Lower leg skin (tissue), 3 donors: ENCODE data around the gene SPDYE2.
"Not testable (repeated sequence)": the region's sequence is repeated elsewhere in the genome, so short reads cannot be mapped to it uniquely, and the experiment has no call there.

Experiments
- POLR2A ChIP-seq, 2 donors: fragments of 450-650 bp; IDR thresholded peaks; one replicate each; pipeline ENCODE4 v1.6.1; 2016 to 2017; ENCODE audit warnings: antibody characterized with exemption in 2 of 2, mild to moderate bottlenecking in 1 of 2, moderate library complexity in 1 of 2
- TF ChIP-seq, protein P1 (sequence below), 3 donors: fragments of 450-650 bp; IDR thresholded peaks; one replicate each; pipeline ENCODE4 v1.5.1; 2016; ENCODE audit warnings: antibody characterized with exemption in 3 of 3, mild to moderate bottlenecking in 3 of 3, moderate library complexity in 2 of 3

DNA sequence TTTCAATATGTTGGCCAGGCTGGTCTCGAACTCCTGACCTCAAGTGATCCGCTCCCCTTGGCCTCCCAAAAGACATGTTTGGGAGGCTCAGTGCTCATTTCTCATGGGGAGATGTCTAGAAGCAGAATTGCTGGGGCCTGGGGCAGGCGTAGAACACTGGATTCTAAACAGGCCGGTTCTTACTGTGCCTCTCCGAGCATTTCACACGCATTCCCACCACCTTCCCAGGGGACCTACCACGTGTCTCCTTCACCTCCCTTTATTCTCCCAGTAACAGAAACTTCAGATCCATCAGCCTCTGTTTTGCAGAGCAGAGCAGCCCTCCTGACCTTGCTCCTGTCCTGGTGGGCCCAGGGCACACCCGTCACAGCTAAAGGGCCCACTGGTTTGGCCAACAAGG lies 23.8 kb upstream of the SPDYE2 start:
- TF ChIP-seq, protein P1, sequence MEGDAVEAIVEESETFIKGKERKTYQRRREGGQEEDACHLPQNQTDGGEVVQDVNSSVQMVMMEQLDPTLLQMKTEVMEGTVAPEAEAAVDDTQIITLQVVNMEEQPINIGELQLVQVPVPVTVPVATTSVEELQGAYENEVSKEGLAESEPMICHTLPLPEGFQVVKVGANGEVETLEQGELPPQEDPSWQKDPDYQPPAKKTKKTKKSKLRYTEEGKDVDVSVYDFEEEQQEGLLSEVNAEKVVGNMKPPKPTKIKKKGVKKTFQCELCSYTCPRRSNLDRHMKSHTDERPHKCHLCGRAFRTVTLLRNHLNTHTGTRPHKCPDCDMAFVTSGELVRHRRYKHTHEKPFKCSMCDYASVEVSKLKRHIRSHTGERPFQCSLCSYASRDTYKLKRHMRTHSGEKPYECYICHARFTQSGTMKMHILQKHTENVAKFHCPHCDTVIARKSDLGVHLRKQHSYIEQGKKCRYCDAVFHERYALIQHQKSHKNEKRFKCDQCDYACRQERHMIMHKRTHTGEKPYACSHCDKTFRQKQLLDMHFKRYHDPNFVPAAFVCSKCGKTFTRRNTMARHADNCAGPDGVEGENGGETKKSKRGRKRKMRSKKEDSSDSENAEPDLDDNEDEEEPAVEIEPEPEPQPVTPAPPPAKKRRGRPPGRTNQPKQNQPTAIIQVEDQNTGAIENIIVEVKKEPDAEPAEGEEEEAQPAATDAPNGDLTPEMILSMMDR (IDR thresholded peaks at IDR 0.05) = not testable (repeated sequence)
- TF ChIP-seq POLR2A (IDR thresholded peaks at IDR 0.05) = not testable (repeated sequence)
